HG02970 (cell line): ENCODE data around the gene STK4.
"Not testable (repeated sequence)": the region's sequence is repeated elsewhere in the genome, so short reads cannot be mapped to it uniquely, and the experiment has no call there.

Experiments used
- ATAC-seq: cut with Tn5 transposase; IDR thresholded peaks from one replicate; pipeline ENCODE4 v1.9.1; 2021; ENCODE audit warnings: mild to moderate bottlenecking, moderate library complexity, moderate number of reproducible peaks; ENCODE audit not compliant: unreplicated experiment, low FRiP score

The STK4 gene

GRCh38 chr20:45051204-45052060 is 85.1 kb downstream of the STK4 start:
- ATAC-seq = no peak

GRCh38 chr20:45052698-45053429 is 86.6 kb downstream of the STK4 start:
- no peak for ATAC-seq

- no peak for ATAC-seq
Measured at GRCh38 chr20:45053430-45054351, 87.4 kb downstream of the STK4 start.

- ATAC-seq = no peak
Measured at GRCh38 chr20:45055056-45055455, 88.7 kb downstream of the STK4 start.

- no peak for ATAC-seq
Measured at GRCh38 chr20:45056473-45057173, 90.3 kb downstream of the STK4 start.

GRCh38 chr20:45058168-45058850 is 92.0 kb downstream of the STK4 start:
- ATAC-seq = no peak

GRCh38 chr20:45059022-45059728 is 92.9 kb downstream of the STK4 start:
- no peak for ATAC-seq

GRCh38 chr20:45060294-45060693 is 94.0 kb downstream of the STK4 start:
- ATAC-seq = no peak

- no peak for ATAC-seq
Measured at GRCh38 chr20:45061244-45061643, 94.9 kb downstream of the STK4 start.

- ATAC-seq = not testable (repeated sequence)
Measured at GRCh38 chr20:45063107-45063506, 96.8 kb downstream of the STK4 start.

GRCh38 chr20:45064812-45065211 is 98.5 kb downstream of the STK4 start:
- ATAC-seq = no peak

- ATAC-seq = no peak
Measured at GRCh38 chr20:45066372-45066771, 100.1 kb downstream of the STK4 start.

GRCh38 chr20:45067087-45067486 is 100.8 kb downstream of the STK4 start:
- ATAC-seq = no peak

- ATAC-seq = no peak
Measured at GRCh38 chr20:45067558-45067957, 101.2 kb downstream of the STK4 start.

- no peak for ATAC-seq
Measured at GRCh38 chr20:45069261-45069660, 102.9 kb downstream of the STK4 start.

- no peak for ATAC-seq
Measured at GRCh38 chr20:45070932-45071632, 104.8 kb downstream of the STK4 start.

GRCh38 chr20:45072066-45072465 is 105.8 kb downstream of the STK4 start:
- no peak for ATAC-seq

- ATAC-seq = no peak
Measured at GRCh38 chr20:45073221-45073620, 106.9 kb downstream of the STK4 start.
